ENCODE measurements around the gene CTCFL. TPM values are rescaled to one million over a fixed set of nuclear protein-coding genes. Genes with fewer than 3 reads are reported as not detected.

The CTCFL gene
- total RNA-seq, 4 donors from 2014 or later = not detected

DNA sequence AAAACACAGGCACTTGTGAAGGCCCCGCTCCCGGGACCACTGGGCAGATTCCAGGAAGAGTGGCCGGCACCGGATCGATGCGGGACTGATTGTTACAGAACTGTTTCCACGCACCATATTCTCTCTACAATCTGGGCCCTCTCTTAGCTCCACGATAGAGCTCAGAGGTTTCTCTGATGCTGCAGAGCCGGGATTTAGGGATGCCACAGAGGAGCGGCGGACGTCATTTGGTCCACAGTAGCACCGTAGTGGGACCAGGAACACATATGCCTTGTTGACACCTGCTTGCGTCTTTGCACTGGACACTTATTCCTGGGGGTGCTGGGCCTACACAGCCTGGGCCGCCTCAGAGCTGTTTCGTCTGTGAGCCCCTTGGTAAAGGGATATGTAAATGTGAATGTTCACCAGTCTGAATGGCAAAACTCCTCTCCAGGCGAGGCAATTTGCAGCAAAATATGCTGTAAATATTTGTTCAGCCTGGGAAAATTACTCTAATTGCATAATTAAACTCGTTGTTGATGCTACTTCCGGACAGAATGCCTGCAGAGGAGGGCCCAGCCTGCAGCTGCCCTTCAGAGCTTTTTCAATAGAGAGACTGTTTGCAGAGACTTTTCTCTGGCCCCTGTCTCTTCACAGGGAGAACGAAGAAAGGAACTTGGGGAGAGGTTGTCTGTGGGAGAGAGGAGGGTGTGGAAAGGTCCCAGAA, 45.4 kb upstream of the CTCFL start:
- intact Hi-C loops (cut with DNase I; ENCODE audit: low total_unique reads) = no loop called here
- no peak for DNase-seq (ENCODE audit: low spot score in 2 of 2)
- no peak for TF ChIP-seq POLR2A (IDR thresholded peaks at IDR 0.05)
- TF ChIP-seq, protein P1, sequence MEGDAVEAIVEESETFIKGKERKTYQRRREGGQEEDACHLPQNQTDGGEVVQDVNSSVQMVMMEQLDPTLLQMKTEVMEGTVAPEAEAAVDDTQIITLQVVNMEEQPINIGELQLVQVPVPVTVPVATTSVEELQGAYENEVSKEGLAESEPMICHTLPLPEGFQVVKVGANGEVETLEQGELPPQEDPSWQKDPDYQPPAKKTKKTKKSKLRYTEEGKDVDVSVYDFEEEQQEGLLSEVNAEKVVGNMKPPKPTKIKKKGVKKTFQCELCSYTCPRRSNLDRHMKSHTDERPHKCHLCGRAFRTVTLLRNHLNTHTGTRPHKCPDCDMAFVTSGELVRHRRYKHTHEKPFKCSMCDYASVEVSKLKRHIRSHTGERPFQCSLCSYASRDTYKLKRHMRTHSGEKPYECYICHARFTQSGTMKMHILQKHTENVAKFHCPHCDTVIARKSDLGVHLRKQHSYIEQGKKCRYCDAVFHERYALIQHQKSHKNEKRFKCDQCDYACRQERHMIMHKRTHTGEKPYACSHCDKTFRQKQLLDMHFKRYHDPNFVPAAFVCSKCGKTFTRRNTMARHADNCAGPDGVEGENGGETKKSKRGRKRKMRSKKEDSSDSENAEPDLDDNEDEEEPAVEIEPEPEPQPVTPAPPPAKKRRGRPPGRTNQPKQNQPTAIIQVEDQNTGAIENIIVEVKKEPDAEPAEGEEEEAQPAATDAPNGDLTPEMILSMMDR (IDR thresholded peaks at IDR 0.05) = no peak
- 83 to 85% methylated on average over 20 of the region's 20 CpGs for WGBS, 2 donors
- no peak overlapping the region for H3K4me3 ChIP-seq (ENCODE audit: low read depth, poor library complexity, severe bottlenecking)

DNA sequence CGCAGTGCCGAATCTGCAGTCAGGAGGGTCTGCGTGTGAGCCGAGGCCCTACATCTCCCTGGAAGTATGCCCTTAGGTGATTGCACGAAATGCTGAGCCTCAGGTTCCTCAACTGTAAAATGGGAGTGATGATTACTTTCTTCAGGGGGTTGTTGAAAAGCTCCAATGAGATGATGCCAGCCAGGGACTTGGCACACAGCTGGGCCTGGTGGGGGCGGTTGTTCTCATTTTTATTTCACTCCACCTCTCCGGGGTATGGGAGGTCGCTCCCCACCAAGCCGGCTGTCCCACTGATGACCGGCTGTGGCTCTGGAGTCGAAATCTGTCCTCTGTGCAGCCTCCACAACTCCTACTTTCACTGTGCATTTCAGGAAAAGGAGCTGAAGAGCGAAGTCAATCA, 44.0 kb upstream of the CTCFL start:
- WGBS, 2 donors = 89 to 94% methylated on average over 12 of the region's 12 CpGs
- DNase-seq (ENCODE audit: low spot score in 2 of 2) = no peak
- intact Hi-C loops (cut with DNase I; ENCODE audit: low total_unique reads) = no loop called here
- TF ChIP-seq, protein P1 (IDR thresholded peaks at IDR 0.05) = no peak
- no peak for TF ChIP-seq POLR2A (IDR thresholded peaks at IDR 0.05)
- H3K4me3 ChIP-seq (ENCODE audit: low read depth, poor library complexity, severe bottlenecking) = no peak overlapping the region

DNA sequence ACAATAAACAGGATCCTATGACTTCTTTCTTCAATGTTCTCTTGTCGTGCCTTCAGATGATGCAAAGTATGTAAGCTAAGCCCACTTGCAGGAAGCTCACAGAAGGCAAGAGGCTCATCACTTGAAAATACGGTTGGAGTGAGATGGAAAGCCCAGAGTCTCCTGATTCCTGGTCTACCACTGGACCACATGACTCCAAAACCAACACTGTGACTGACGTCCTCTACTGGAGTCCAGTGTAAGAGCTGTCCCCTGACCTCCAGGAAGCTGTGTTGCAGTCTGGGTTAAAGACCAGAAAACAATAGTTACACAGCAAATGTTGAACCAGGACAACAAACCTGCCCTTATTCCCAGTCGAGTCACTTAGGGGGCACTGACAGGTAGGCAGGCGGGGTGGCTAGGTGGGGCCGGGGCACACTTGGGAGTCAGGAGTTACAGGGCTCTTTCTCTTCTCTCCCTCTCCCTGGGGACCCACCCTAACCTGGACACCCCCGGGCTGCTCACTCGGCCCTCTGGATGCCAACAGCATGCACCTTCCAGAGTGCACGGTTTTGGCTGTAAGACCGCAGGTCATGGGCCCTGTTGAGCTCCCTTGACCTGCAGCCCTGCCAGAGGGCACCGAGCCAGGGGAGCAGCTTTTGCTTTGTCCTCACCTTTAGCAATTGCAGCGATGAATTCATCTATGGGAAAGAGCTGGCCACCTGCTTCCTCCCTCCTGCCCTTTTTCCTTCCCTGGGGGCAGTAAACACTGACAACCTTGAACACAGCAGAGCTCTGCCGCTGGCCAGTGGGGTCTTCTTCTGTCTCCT, 43.4 kb upstream of the CTCFL start:
- no peak for DNase-seq (ENCODE audit: low spot score in 2 of 2)
- WGBS, 2 donors = 61 to 72% methylated on average over 13 of the region's 13 CpGs
- TF ChIP-seq, protein P1 (IDR thresholded peaks at IDR 0.05) = no peak
- TF ChIP-seq POLR2A (IDR thresholded peaks at IDR 0.05) = no peak
- intact Hi-C loops (cut with DNase I; ENCODE audit: low total_unique reads) = no loop called here
- no peak overlapping the region for H3K4me3 ChIP-seq (ENCODE audit: low read depth, poor library complexity, severe bottlenecking)

DNA sequence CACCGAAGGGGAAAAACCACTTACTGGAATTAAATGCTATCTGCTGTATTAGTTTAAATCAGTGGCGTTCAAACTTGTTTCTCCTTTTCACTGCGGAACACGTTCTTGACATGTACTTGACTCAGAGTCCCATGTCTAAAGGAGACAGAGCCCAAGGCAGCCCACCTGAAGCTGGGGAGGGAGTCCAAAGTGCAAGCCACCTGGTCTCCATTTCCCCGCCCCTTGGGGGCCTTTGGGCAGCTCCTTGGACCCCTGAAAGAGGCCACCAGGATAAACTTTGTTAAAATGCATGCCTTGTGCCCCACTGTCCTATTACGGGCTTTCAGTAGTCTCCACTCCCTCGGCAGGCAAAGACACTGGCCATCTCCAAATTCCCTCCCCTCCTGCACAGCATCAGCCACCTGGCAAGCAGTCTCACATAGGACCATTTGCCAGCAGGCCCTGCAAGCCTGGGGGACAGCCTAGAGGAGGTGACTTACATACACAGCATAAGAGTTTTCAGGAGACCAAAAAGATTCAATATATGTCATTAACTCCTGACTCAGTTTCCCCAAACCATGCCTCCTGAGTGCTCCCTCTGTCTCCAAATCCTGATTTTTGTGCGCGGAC, 42.6 kb upstream of the CTCFL start:
- intact Hi-C loops (cut with DNase I; ENCODE audit: low total_unique reads) = no loop called here
- no peak for TF ChIP-seq POLR2A (IDR thresholded peaks at IDR 0.05)
- TF ChIP-seq, protein P1 (IDR thresholded peaks at IDR 0.05) = no peak
- DNase-seq (ENCODE audit: low spot score in 2 of 2) = no peak
- WGBS, 2 donors = 60 to 63% methylated on average over 9 of the region's 9 CpGs
- H3K4me3 ChIP-seq (ENCODE audit: low read depth, poor library complexity, severe bottlenecking) = no peak overlapping the region

DNA sequence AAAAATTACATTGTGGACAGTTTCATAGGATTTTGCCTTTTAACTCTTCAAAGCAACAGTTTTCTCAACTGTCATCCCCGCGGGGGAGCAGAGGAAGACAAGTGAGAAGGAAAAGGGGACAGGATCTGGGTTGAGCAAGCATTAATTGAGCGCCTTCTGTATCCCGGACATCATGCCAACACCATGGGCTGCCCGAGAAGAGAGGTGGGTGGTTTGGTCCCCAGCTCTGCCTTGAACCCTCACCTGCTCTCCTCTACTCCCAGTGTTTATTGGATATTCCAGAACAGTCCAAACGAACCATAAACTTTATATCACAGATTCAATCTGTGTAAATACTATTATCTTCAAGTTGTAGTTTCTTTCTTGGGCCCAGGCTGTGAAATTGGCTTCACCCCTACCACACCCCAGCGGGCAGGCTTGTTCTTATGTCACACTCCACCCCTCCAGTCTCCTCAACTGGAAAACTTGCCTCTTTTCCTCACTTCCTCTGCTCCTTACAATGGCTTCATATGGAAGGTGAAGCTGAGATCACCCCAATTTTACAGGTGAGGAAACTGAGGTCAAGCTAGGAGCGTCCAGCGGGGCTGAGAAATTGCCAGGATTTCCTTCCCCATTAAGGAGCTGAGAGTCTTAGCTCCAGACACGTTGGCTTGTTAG, 42.0 kb upstream of the CTCFL start:
- DNase-seq (ENCODE audit: low spot score in 2 of 2) = no peak
- WGBS, 2 donors = 60 to 65% methylated on average over 10 of the region's 10 CpGs
- TF ChIP-seq POLR2A (IDR thresholded peaks at IDR 0.05) = no peak
- TF ChIP-seq, protein P1 (IDR thresholded peaks at IDR 0.05) = no peak
- intact Hi-C loops (cut with DNase I; ENCODE audit: low total_unique reads) = no loop called here
- no peak overlapping the region for H3K4me3 ChIP-seq (ENCODE audit: low read depth, poor library complexity, severe bottlenecking)

Data from lower leg skin (tissue), 4 donors.